ENCODE measurements around the gene ZDHHC4. TPM values are rescaled to one million over a fixed set of nuclear protein-coding genes. Genes with fewer than 3 reads are reported as not detected.

Gene ZDHHC4
- total and polyA plus RNA-seq, 2 of the 13 experiments (the other 11 are each of a cell fraction or from before 2014, with no cell fraction given) = 83.2 to 188 TPM

DNA sequence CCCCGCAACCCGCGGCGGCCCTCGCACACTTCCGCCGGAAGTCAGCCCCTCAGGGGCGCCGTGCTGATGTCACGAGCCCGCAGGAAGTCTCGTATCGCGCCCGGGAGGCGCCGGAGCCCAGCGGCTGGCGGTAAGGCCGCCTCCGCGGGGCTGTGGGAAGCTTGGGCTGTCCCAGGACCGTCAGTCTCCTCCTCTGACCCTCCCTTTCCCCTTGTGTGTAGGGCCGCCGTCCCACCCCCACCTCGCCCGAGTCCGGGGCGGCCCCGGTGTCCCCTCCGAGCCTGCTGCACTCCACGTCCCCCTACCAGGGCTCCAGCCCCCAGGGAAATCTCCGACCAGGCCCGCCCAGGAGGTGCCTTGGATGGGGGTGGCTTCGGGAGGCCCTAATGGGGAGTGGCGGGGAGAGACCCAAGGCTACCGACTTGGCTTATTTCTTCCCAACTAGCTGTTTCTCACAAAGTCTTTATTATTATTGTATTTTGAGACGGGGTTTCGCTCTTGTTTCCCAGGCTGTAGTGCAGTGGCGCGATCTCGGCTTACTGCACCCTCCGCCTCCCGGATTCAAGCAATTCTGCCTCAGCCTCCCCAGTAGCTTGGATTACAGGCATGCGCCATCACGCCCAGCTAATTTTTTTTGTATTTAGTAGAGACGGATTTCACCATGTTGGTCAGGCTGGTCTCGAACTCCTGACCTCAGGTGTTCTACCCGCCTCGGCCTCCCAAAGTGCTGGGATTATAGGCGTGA is at the start of gene ZDHHC4 (continued):
- TF ChIP-seq ZFP36L1 (CRISPR knock-in tag; IDR thresholded peaks at IDR 0.05) (peak; percentile 94), TSC22D2 (CRISPR knock-in tag; IDR thresholded peaks at IDR 0.05; ENCODE audit: borderline replicate concordance) (no peak), CREB1 (IDR thresholded peaks at IDR 0.05) (peak; percentile 86), CREB1 (CRISPR knock-in tag; IDR thresholded peaks at IDR 0.05) (peak; percentile 90), ZC3H13 (CRISPR knock-in tag; IDR thresholded peaks at IDR 0.05) (peak; percentile 84), NPAS2 (CRISPR knock-in tag; IDR thresholded peaks at IDR 0.05; ENCODE audit: borderline replicate concordance) (no peak), ZNF235 (CRISPR knock-in tag; IDR thresholded peaks at IDR 0.05; ENCODE audit: borderline replicate concordance) (0 out of 2 replicates have a peak, but pooled peaks have one; percentile 26), ZNF225 (CRISPR knock-in tag; IDR thresholded peaks at IDR 0.05) (0 out of 2 replicates have a peak, but pooled peaks have one; percentile 26), DMAP1 (CRISPR knock-in tag; IDR thresholded peaks at IDR 0.05) (peak; percentile 51; the same call in 1 of the 2 replicates), ZNF703 (CRISPR knock-in tag; IDR thresholded peaks at IDR 0.05; ENCODE audit: borderline replicate concordance) (no peak), ZFP90 (CRISPR knock-in tag; IDR thresholded peaks at IDR 0.05; ENCODE audit: borderline replicate concordance) (peak; percentile 70; the same call in 1 of the 2 replicates), ZNF816 (CRISPR knock-in tag; IDR thresholded peaks at IDR 0.05; ENCODE audit: borderline replicate concordance) (0 out of 2 replicates have a peak, but pooled peaks have one; percentile 45), BCL6 (CRISPR knock-in tag; IDR thresholded peaks at IDR 0.05) (peak; percentile 50; the same call in 1 of the 2 replicates), JUNB (CRISPR knock-in tag; IDR thresholded peaks at IDR 0.05; ENCODE audit: borderline replicate concordance) (no peak), ZNF788 (CRISPR knock-in tag; IDR thresholded peaks at IDR 0.05; ENCODE audit: borderline replicate concordance) (peak; percentile 85), SOX6 (IDR thresholded peaks at IDR 0.05) (no peak), SOX6 (CRISPR knock-in tag; IDR thresholded peaks at IDR 0.05) (peak; percentile 57), ZNF777 (CRISPR knock-in tag; IDR thresholded peaks at IDR 0.05) (peak; percentile 38; the same call in 1 of the 2 replicates), ZNF780A (CRISPR knock-in tag; IDR thresholded peaks at IDR 0.05) (peak; percentile 57; the same call in 1 of the 2 replicates), ZBTB21 (CRISPR knock-in tag; IDR thresholded peaks at IDR 0.05) (peak; percentile 97), MTF2 (CRISPR knock-in tag; IDR thresholded peaks at IDR 0.05; ENCODE audit: borderline replicate concordance) (no peak), SOX5 (CRISPR knock-in tag; IDR thresholded peaks at IDR 0.05; ENCODE audit: borderline replicate concordance) (peak; percentile 52; the same call in 1 of the 2 replicates)
- TF ChIP-seq, protein P1, sequence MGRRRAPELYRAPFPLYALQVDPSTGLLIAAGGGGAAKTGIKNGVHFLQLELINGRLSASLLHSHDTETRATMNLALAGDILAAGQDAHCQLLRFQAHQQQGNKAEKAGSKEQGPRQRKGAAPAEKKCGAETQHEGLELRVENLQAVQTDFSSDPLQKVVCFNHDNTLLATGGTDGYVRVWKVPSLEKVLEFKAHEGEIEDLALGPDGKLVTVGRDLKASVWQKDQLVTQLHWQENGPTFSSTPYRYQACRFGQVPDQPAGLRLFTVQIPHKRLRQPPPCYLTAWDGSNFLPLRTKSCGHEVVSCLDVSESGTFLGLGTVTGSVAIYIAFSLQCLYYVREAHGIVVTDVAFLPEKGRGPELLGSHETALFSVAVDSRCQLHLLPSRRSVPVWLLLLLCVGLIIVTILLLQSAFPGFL (CRISPR knock-in tag; IDR thresholded peaks at IDR 0.05) = no peak
- TF ChIP-seq, protein P2, sequence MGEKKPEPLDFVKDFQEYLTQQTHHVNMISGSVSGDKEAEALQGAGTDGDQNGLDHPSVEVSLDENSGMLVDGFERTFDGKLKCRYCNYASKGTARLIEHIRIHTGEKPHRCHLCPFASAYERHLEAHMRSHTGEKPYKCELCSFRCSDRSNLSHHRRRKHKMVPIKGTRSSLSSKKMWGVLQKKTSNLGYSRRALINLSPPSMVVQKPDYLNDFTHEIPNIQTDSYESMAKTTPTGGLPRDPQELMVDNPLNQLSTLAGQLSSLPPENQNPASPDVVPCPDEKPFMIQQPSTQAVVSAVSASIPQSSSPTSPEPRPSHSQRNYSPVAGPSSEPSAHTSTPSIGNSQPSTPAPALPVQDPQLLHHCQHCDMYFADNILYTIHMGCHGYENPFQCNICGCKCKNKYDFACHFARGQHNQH (CRISPR knock-in tag; IDR thresholded peaks at IDR 0.05) = peak; percentile 75
- TF ChIP-seq, protein P3, sequence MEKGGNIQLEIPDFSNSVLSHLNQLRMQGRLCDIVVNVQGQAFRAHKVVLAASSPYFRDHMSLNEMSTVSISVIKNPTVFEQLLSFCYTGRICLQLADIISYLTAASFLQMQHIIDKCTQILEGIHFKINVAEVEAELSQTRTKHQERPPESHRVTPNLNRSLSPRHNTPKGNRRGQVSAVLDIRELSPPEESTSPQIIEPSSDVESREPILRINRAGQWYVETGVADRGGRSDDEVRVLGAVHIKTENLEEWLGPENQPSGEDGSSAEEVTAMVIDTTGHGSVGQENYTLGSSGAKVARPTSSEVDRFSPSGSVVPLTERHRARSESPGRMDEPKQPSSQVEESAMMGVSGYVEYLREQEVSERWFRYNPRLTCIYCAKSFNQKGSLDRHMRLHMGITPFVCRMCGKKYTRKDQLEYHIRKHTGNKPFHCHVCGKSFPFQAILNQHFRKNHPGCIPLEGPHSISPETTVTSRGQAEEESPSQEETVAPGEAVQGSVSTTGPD (CRISPR knock-in tag; IDR thresholded peaks at IDR 0.05) = 0 out of 2 replicates have a peak, but pooled peaks have one; percentile 40
- TF ChIP-seq, protein P4, sequence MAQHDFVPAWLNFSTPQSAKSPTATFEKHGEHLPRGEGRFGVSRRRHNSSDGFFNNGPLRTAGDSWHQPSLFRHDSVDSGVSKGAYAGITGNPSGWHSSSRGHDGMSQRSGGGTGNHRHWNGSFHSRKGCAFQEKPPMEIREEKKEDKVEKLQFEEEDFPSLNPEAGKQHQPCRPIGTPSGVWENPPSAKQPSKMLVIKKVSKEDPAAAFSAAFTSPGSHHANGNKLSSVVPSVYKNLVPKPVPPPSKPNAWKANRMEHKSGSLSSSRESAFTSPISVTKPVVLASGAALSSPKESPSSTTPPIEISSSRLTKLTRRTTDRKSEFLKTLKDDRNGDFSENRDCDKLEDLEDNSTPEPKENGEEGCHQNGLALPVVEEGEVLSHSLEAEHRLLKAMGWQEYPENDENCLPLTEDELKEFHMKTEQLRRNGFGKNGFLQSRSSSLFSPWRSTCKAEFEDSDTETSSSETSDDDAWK (CRISPR knock-in tag; IDR thresholded peaks at IDR 0.05) = no peak
